Duodenal mucosa (tissue), 2 donors: ENCODE measurements around the gene NAALADL2.

ENCODE experiments used
- H3K27ac ChIP-seq: one replicate; pipeline ENCODE4 v1.7.0; 2013; ENCODE audit warnings: low read depth, low read length
- H3K27me3 ChIP-seq, 2 donors: one replicate each; pipeline ENCODE4 v1.7.0; 2013; ENCODE audit warnings: low read length in 2 of 2, control low read depth in 1 of 2; ENCODE audit not compliant: insufficient read depth in 2 of 2, control insufficient read depth in 1 of 2
- H3K36me3 ChIP-seq, 2 donors: one replicate each; pipeline ENCODE4 v1.7.0; 2013; ENCODE audit warnings: low read length in 2 of 2, control low read depth in 1 of 2; ENCODE audit not compliant: insufficient read depth in 2 of 2, control insufficient read depth in 1 of 2
- H3K4me1 ChIP-seq, 2 donors: one replicate each; pipeline ENCODE4 v1.7.0; 2013; ENCODE audit warnings: low read length in 2 of 2, control low read depth in 1 of 2; ENCODE audit not compliant: insufficient read depth in 2 of 2, control insufficient read depth in 1 of 2
- H3K4me3 ChIP-seq, 2 donors: one replicate each; pipeline ENCODE4 v1.7.0; 2013; ENCODE audit warnings: low read length in 2 of 2, low read depth in 1 of 2
- H3K9ac ChIP-seq, 2 donors: one replicate each; pipeline ENCODE4 v1.7.0; 2013; ENCODE audit warnings: low read length in 2 of 2, low read depth in 1 of 2
- H3K9me3 ChIP-seq, 2 donors: one replicate each; pipeline ENCODE4 v1.7.0; 2013; ENCODE audit warnings: low read length in 2 of 2, control low read depth in 1 of 2; ENCODE audit not compliant: control insufficient read depth in 1 of 2

NAALADL2 gene

DNA sequence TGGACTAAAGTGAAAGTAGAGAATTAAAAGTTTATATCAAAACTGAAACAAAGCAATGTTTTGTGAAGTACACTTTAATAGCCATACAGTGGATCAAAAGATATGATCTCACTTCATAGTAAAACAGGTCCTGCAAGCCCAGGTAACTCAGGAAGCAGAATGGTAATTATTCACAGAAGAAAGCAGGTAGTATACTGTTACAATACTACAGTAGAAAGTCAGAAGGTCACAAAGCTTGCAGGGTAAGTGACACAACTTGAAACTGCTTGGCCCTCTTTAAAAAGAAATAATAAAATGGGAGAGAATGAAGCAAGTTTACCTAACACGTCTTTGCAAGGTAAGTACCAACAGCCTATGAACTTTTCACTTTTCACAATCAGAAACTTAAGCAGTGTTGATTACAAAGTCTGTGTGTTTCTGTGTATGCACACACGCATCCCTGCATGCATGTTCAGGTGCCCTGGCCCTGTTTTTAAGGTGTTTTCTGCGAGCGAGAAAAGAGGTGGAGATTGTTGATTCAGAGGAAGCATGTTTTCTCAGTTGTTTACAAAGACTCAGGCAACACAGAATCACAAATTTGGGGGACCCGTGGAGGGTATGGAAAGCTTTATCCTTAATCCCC is at the start of gene NAALADL2:
NAALADL2 (plus strand) TSS at position 221 of the 622 bp plus-strand sequence.
- Histone ChIP-seq H3K9me3 (no peaks in the 10 kb centered on the region), H3K27me3 (no peaks in the 10 kb centered on the region), H3K4me3 (peak within 1 kb of the TSS; percentile 65 to 67), H3K27ac (peak within 1 kb of the TSS; percentile 43), H3K4me1 (peaks cover 6 to 23% of the 10 kb centered on the region in 2 donors), H3K9ac (peak within 1 kb of the TSS; percentile 15 to 59), H3K36me3 (no peaks in the 10 kb centered on the region)

DNA sequence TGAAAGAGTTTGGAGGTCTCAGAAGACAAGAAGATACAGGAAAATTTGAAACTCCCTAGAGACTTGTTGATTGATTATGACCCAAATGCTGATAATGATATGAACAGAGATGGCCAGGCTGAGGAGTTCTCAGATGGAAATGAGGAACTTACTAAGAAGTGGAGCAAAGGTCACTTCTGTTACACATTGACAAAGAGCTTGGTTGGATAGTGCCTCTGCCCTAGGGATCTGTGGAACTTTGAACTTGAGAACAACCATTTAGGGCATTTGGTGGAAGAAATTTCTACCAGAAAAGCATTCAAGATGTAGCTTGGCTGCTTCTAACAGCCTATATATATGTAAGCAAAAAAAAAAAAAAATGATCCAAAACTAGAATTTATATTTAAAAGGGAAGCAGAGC is 48.9 kb upstream of the NAALADL2 start:
- Histone ChIP-seq H3K9ac (no peak overlapping the region), H3K4me3 (no peak overlapping the region), H3K27ac (no peak overlapping the region), H3K27me3 (no peaks in the 10 kb centered on the region), H3K4me1 (peaks cover 5 to 17% of the 10 kb centered on the region in 2 donors), H3K36me3 (no peaks in the 10 kb centered on the region), H3K9me3 (no peaks in the 10 kb centered on the region)

DNA sequence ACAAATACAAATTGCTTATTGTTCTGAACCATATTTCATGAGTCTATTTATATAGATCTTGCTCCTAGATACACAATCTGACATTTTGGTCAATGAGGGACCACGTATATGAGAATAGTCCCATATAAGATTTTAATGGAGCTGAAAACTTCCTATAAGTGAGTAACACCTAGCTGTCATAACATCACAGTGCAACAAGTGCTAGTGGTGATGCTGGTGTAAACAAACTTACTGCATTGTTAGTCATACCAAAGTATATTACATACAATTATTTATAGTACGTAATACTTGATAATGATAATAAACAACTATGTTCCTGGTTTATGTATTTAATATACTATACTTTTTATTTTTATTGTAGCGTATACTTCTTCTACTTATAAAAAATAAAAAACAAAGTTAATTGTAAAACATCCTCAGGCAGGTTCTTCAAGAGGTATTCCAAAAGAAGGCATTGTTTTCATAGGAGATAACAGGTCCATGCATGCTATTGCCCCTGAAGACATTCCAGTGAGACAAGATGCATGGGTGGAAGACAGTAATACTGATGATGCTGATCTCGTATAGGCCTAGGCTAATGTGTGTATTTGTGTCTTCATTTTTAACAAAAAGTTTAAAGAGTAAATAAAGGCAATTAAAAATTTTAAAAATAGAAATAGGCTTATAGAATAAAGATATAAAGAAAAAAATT is 46.8 kb upstream of the NAALADL2 start:
- Histone ChIP-seq H3K36me3 (no peaks in the 10 kb centered on the region), H3K27me3 (no peaks in the 10 kb centered on the region), H3K9me3 (no peaks in the 10 kb centered on the region), H3K27ac (no peak overlapping the region), H3K9ac (no peak overlapping the region), H3K4me1 (peaks cover 5 to 17% of the 10 kb centered on the region in 2 donors), H3K4me3 (no peak overlapping the region)

DNA sequence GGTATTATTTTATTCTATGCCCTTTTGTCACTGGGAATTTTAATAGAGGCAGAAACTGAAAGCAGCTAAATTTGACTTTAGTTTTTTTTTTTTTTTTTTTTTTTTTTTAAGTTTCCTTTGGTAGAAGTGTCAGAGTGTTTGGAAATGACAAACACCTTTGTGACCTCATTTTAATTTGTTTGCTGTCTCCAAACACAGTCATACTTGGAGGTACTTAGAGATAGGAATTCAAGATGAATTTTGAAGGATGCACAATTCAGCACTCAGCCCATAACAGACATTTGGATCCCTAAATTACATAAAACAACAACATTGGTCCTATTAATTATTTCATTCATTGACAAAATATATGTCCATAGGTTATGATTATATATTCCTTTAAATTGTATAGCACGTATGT is 43.4 kb upstream of the NAALADL2 start:
- no peaks in the 10 kb centered on the region for H3K27me3 ChIP-seq
- no peaks in the 10 kb centered on the region for H3K9me3 ChIP-seq
- H3K27ac ChIP-seq, result no peak overlapping the region
- no peaks in the 10 kb centered on the region for H3K36me3 ChIP-seq
- H3K4me1 ChIP-seq, result peaks cover 3 to 13% of the 10 kb centered on the region in 2 donors
- no peak overlapping the region for H3K4me3 ChIP-seq
- H3K9ac ChIP-seq, result no peak overlapping the region

DNA sequence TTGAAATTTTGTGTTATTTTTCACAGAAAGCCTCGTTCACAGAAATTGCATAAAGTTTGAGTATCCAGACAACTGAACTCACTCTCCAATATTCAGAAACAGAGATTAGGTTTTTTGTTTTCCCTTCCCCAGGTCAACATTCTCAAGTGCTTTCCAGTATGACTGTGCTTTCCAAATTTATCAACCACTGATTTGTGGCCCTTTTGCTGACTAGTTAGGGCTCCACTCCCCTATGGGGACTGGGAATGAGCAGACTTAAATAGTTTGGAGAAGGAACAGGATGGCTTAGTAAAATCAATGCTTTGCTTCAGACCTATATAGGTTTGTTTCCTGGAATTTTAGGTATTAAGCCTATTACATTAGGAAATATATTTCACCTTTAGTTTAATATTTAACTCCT is 38.2 kb upstream of the NAALADL2 start:
- H3K4me3 ChIP-seq, result no peak overlapping the region
- H3K4me1 ChIP-seq, result peaks cover 0 to 4% of the 10 kb centered on the region in 2 donors
- no peaks in the 10 kb centered on the region for H3K36me3 ChIP-seq
- no peaks in the 10 kb centered on the region for H3K27me3 ChIP-seq
- H3K9ac ChIP-seq, result no peak overlapping the region
- no peak overlapping the region for H3K27ac ChIP-seq
- no peaks in the 10 kb centered on the region for H3K9me3 ChIP-seq

DNA sequence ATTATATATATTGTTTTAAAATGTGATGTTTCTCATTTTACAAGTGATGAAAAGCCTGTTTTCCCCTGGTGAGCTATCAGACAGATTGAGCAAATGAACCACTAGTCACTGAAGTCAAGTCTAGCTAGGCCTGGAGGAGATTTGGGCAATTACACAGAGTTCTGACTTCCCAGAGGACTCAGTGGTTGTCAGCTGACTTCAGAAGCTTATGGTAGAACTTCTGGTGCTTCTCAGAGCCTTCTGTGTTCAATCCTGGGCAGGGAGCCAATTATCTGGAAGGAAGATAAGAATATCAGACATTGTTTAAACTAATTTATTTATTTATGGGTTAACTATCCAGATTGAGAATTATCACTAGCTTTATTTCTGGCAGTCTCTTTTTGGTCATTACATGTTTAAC is 37.7 kb upstream of the NAALADL2 start:
- peaks cover 0 to 4% of the 10 kb centered on the region in 2 donors for H3K4me1 ChIP-seq
- H3K9me3 ChIP-seq, result no peaks in the 10 kb centered on the region
- H3K27me3 ChIP-seq, result no peaks in the 10 kb centered on the region
- H3K9ac ChIP-seq, result no peak overlapping the region
- H3K27ac ChIP-seq, result no peak overlapping the region
- H3K36me3 ChIP-seq, result no peaks in the 10 kb centered on the region
- no peak overlapping the region for H3K4me3 ChIP-seq

DNA sequence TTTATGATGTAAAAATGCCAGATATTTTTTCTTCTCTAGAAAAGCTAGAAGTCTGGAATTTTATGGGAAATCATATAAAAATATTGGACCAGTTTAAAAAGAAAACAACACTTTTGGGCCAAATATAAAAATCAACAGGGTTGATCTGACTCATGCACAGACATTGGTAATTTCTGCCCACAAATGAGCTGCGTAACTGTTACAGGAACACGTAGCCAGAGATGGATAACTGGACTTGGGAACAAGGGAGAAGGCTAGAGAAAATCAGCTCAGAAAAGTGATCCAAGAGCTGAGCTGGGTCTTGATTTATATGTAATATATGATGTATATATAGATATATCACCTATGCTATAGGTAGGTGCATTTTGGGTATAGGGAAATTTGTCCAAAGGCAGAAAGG is 36.8 kb upstream of the NAALADL2 start:
- Histone ChIP-seq H3K9ac (no peak overlapping the region), H3K36me3 (no peaks in the 10 kb centered on the region), H3K4me3 (no peak overlapping the region), H3K9me3 (no peaks in the 10 kb centered on the region), H3K27me3 (no peaks in the 10 kb centered on the region), H3K27ac (no peak overlapping the region), H3K4me1 (peaks cover 0 to 4% of the 10 kb centered on the region in 2 donors)

DNA sequence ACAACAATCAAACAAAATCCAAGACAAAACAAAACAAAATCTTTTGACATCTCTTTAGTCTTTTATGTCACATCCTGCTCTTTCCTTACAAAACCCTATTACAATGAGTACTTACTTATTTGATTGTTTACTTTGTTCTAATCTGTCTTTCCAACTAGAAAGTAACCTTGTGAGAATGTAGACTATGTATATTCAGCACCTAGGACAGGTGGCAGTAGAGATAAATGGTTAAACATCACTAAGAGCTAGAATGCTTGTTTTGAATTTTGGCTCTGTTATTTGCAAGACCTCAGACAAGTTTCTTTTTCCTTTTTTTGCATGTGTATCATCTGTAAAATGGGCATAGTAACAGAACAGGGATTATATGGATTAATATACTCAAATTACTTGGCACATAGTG is 33.1 kb upstream of the NAALADL2 start:
- H3K27ac ChIP-seq, result no peak overlapping the region
- peaks cover 0 to 4% of the 10 kb centered on the region in 2 donors for H3K4me1 ChIP-seq
- H3K9ac ChIP-seq, result no peak overlapping the region
- no peak overlapping the region for H3K4me3 ChIP-seq
- no peaks in the 10 kb centered on the region for H3K27me3 ChIP-seq
- H3K9me3 ChIP-seq, result no peaks in the 10 kb centered on the region
- no peaks in the 10 kb centered on the region for H3K36me3 ChIP-seq

DNA sequence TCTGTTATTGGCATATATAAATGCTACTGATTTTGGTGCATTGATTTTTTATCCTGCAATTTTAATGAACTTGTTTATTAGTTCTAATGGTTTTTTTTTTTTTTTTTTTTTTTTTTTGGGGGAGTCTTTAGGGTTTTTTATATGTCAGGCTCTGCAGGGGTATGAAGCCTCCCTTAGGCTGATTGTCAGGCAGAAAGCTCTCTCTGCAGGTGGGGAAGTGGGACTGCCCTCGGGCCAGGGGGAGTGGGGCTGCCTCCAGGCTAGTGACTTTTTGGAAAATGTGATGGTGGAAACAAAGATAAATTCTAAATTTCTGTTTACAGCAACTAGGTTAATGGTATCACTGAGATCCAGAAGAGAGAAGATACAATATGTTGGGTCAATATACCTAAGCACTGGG is 14.4 kb upstream of the NAALADL2 start:
- no peaks in the 10 kb centered on the region for H3K36me3 ChIP-seq
- H3K9me3 ChIP-seq, result no peaks in the 10 kb centered on the region
- no peak overlapping the region for H3K27ac ChIP-seq
- H3K4me1 ChIP-seq, result no peaks in the 10 kb centered on the region
- H3K9ac ChIP-seq, result no peak overlapping the region
- H3K4me3 ChIP-seq, result no peak overlapping the region
- H3K27me3 ChIP-seq, result no peaks in the 10 kb centered on the region

DNA sequence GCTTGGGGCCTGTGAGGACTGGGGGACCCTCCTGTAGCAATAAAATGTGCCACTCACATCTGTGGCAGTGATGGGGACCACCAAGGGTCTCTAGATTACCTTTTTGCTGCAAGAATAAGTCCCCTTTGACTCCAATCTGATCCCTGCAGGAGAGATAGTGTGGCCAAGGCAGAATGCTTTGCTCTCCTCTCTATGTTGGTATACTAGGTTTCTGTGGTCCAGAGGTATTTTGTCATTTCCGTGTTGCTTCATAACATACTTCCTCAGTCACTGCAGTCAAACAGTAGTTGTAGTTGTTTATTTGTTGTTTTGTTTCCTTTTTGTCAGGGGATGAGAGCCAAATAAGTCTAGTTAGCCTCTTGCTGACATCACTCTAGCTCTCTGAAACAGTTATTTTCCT is 13.1 kb upstream of the NAALADL2 start:
- Histone ChIP-seq H3K9ac (no peak overlapping the region), H3K4me3 (no peak overlapping the region), H3K36me3 (no peaks in the 10 kb centered on the region), H3K27ac (no peak overlapping the region), H3K4me1 (no peaks in the 10 kb centered on the region), H3K9me3 (no peaks in the 10 kb centered on the region), H3K27me3 (no peaks in the 10 kb centered on the region)
